CD14-positive monocyte (primary cell): ENCODE data around the gene TNIK. TPM values are rescaled to one million over a fixed set of nuclear protein-coding genes. Genes with fewer than 3 reads are reported as not detected.

Source experiments
- DNase-seq, 3 donors: peaks; one replicate each; pipeline ENCODE4 v3.0.0-alpha.2; 2011 to 2022
- H2AFZ ChIP-seq: 2 replicates; pipeline ENCODE4 v1.6.0; 2012; ENCODE audit warnings: mild to moderate bottlenecking, low read depth, low read length, inconsistent platforms; ENCODE audit not compliant: insufficient read depth, poor library complexity, severe bottlenecking
- H3K27ac ChIP-seq, 2 donors: 1 replicate in 1 of 2; 2 replicates in 1 of 2; pipeline ENCODE4 v1.5.1; 2012 to 2013; ENCODE audit warnings: low read length in 2 of 2, control low read depth in 1 of 2, inconsistent platforms in 1 of 2, low read depth in 1 of 2, mild to moderate bottlenecking in 1 of 2
- H3K27me3 ChIP-seq, 2 donors: one replicate each; pipeline versions ENCODE4 v1.6.0 to v1.6.1; 2011 to 2013; ENCODE audit warnings: low read length in 2 of 2; ENCODE audit not compliant: control insufficient read depth in 2 of 2, insufficient read depth in 2 of 2
- H3K36me3 ChIP-seq, 2 donors: replicated peaks in 1 of 2; 1 replicate in 1 of 2; 2 replicates in 1 of 2; pipeline versions ENCODE4 v1.5.1 to v1.6.1; 2012 to 2013; ENCODE audit warnings: low read length in 2 of 2, control low read depth in 1 of 2, inconsistent platforms in 1 of 2, mild to moderate bottlenecking in 1 of 2; ENCODE audit not compliant: insufficient read depth in 2 of 2, control insufficient read depth in 1 of 2
- H3K4me1 ChIP-seq, 2 donors: 1 replicate in 1 of 2; 2 replicates in 1 of 2; pipeline versions ENCODE4 v1.5.1 to v1.6.1; 2012 to 2013; ENCODE audit warnings: low read length in 2 of 2, control low read depth in 1 of 2, inconsistent platforms in 1 of 2, mild to moderate bottlenecking in 1 of 2, moderate library complexity in 1 of 2; ENCODE audit not compliant: insufficient read depth in 2 of 2, control insufficient read depth in 1 of 2
- H3K4me2 ChIP-seq: replicated peaks from 2 replicates; pipeline ENCODE3; 2012; ENCODE audit warnings: low read length, moderate library complexity, mild to moderate bottlenecking; ENCODE audit not compliant: poor library complexity, severe bottlenecking; ENCODE audit errors: extremely low read depth
- H3K4me3 ChIP-seq, 3 experiments: fragments of 200-600 bp in 1 of 3; sonication (generic) in 1 of 3; replicated peaks in 1 of 3; 1 replicate in 2 of 3; 2 replicates in 1 of 3; pipeline ENCODE4 v1.5.1; 2011 to 2013; ENCODE audit warnings: low read length in 3 of 3, mild to moderate bottlenecking in 3 of 3, control low read depth in 2 of 3, low read depth in 2 of 3, inconsistent platforms in 1 of 3, moderate library complexity in 1 of 3
- H3K79me2 ChIP-seq: 2 replicates; pipeline ENCODE4 v1.6.0; 2012; ENCODE audit warnings: mild to moderate bottlenecking, control low read depth, inconsistent platforms, low read length, moderate library complexity; ENCODE audit not compliant: insufficient read depth
- H3K9ac ChIP-seq: 2 replicates; pipeline ENCODE4 v1.6.0; 2017; ENCODE audit warnings: low read length, mild to moderate bottlenecking; ENCODE audit not compliant: insufficient read depth, poor library complexity, severe bottlenecking
- H3K9me3 ChIP-seq, 2 donors: replicated peaks in 1 of 2; 1 replicate in 1 of 2; 2 replicates in 1 of 2; pipeline versions ENCODE4 v1.5.1 to v1.6.1; 2012 to 2013; ENCODE audit warnings: low read length in 2 of 2, control low read depth in 1 of 2; ENCODE audit not compliant: control insufficient read depth in 1 of 2, insufficient read depth in 1 of 2
- H4K20me1 ChIP-seq: 2 replicates; pipeline ENCODE4 v1.6.0; 2012; ENCODE audit warnings: mild to moderate bottlenecking, low read length, control low read depth, moderate library complexity; ENCODE audit not compliant: insufficient read depth
- H3K27ac Mint-ChIP-seq, 7 donors: one replicate each; pipeline ENCODE4 v1.8.0; 2020; ENCODE audit warnings: mild to moderate bottlenecking in 7 of 7, mixed read lengths in 7 of 7, moderate library complexity in 6 of 7, inconsistent platforms in 2 of 7
- H3K27me3 Mint-ChIP-seq, 3 donors: one replicate each; pipeline ENCODE4 v1.8.0; 2021 to 2022; ENCODE audit warnings: low read depth in 3 of 3, mild to moderate bottlenecking in 3 of 3, mixed read lengths in 3 of 3, moderate library complexity in 3 of 3, inconsistent platforms in 1 of 3
- H3K36me3 Mint-ChIP-seq, 2 donors: one replicate each; pipeline ENCODE4 v1.8.0; 2020; ENCODE audit warnings: mixed read lengths in 2 of 2, inconsistent platforms in 1 of 2, mild to moderate bottlenecking in 1 of 2
- H3K4me1 Mint-ChIP-seq: one replicate; pipeline ENCODE4 v1.8.0; 2020; ENCODE audit warnings: mild to moderate bottlenecking, mixed read lengths
- H3K4me3 Mint-ChIP-seq, 2 donors: one replicate each; pipeline ENCODE4 v1.8.0; 2020; ENCODE audit warnings: mild to moderate bottlenecking in 2 of 2, mixed read lengths in 2 of 2, moderate library complexity in 1 of 2
- H3K9me3 Mint-ChIP-seq, 7 donors: one replicate each; pipeline ENCODE4 v1.8.0; 2020 to 2022; ENCODE audit warnings: mixed read lengths in 7 of 7, mild to moderate bottlenecking in 6 of 7, moderate library complexity in 6 of 7, inconsistent platforms in 2 of 7
- CTCF ChIP-seq: fragments of 200-600 bp; IDR thresholded peaks from one replicate; pipeline ENCODE4 v1.8.0; 2022; ENCODE audit warnings: antibody characterized with exemption, mild to moderate bottlenecking
- WGBS: methylation state at CpG from one replicate; pipeline ENCODE4 v1.1.5; 2013; ENCODE audit warnings: missing lambda C conversion rate; ENCODE audit not compliant: insufficient coverage; 5-methylcytosine and 5-hydroxymethylcytosine counted together
- intact Hi-C, 2 donors: fragments of 100-400 bp; cut with micrococcal nuclease; formaldehyde crosslinking; loops; one replicate each; pipeline versions ENCODE4 v1.15.0 to v1.15.1; 2023
- polyA plus RNA-seq, 3 donors: library from polyadenylated mRNA; depleted of rRNA in 1 of 3; unstranded in 2 of 3; stranded (reverse) in 1 of 3; fragments of 300-500 nt in 2 of 3; fragments of >200 nt in 1 of 3; fragmentation: Illumina TruSeq in 2 of 3; gene quantifications; 1 replicate in 2 of 3; 2 replicates in 1 of 3; pipeline ENCODE4 v1.2.3, GENCODE V29; 2012 to 2021

The TNIK gene
- polyA plus RNA-seq, 3 donors: 0.36 to 1.8 (median 0.75) TPM

GRCh38 chr3:171200750-171201088 is 259.5 kb downstream of the TNIK start:
- H3K9ac ChIP-seq: no peak overlapping the region

GRCh38 chr3:171200052-171200749 is 260.0 kb downstream of the TNIK start:
- no peaks in the 10 kb centered on the region for H3K36me3 Mint-ChIP-seq
- H3K27ac Mint-ChIP-seq: no peak overlapping the region
- intact Hi-C loops: no loop called here
- no peaks in the 10 kb centered on the region for H4K20me1 ChIP-seq
- peaks cover 0 to 5% (median 0%) of the 10 kb centered on the region in 3 donors for H3K27me3 Mint-ChIP-seq
- no peak overlapping the region for H3K4me3 ChIP-seq
- H3K79me2 ChIP-seq: no peaks in the 10 kb centered on the region
- no peak overlapping the region for H3K27ac ChIP-seq
- H3K4me1 Mint-ChIP-seq: peaks cover 23% of the 10 kb centered on the region
- H3K9me3 ChIP-seq: no peaks in the 10 kb centered on the region
- peaks cover 7 to 19% of the 10 kb centered on the region in 2 donors for H3K4me1 ChIP-seq
- H3K4me2 ChIP-seq: no peak overlapping the region
- no peak overlapping the region for H3K9ac ChIP-seq
- no peak overlapping the region for H3K4me3 Mint-ChIP-seq
- H2AFZ ChIP-seq: no peak overlapping the region
- 60% methylated on average over 1 of the region's 3 CpGs for WGBS
- no peak for DNase-seq
- no peaks in the 10 kb centered on the region for H3K36me3 ChIP-seq
- peaks cover 0 to 5% (median 2%) of the 10 kb centered on the region in 7 donors for H3K9me3 Mint-ChIP-seq
- no peak for TF ChIP-seq CTCF
- no peaks in the 10 kb centered on the region for H3K27me3 ChIP-seq

More at GRCh38 chr3:171200750-171201088, 259.5 kb downstream of the TNIK start:
- H3K9me3 Mint-ChIP-seq: peaks cover 0 to 5% (median 2%) of the 10 kb centered on the region in 7 donors
- intact Hi-C loops: no loop called here
- Histone ChIP-seq H3K4me1 (peaks cover 7 to 19% of the 10 kb centered on the region in 2 donors), H3K4me3 (no peak overlapping the region), H3K27ac (no peak overlapping the region), H3K36me3 (no peaks in the 10 kb centered on the region), H3K27me3 (no peaks in the 10 kb centered on the region), H2AFZ (no peak overlapping the region), H3K9me3 (no peaks in the 10 kb centered on the region), H3K79me2 (no peaks in the 10 kb centered on the region), H3K4me2 (no peak overlapping the region), H4K20me1 (no peaks in the 10 kb centered on the region)
- peaks cover 0 to 8% (median 0%) of the 10 kb centered on the region in 3 donors for H3K27me3 Mint-ChIP-seq
- no peaks in the 10 kb centered on the region for H3K36me3 Mint-ChIP-seq
- WGBS: no CpG with 5 or more reads among the region's 2 CpGs
- H3K4me1 Mint-ChIP-seq: peaks cover 23% of the 10 kb centered on the region
- H3K4me3 Mint-ChIP-seq: no peak overlapping the region
- DNase-seq: no peak
- no peak for TF ChIP-seq CTCF
- no peak overlapping the region for H3K27ac Mint-ChIP-seq
